ENCODE results near the gene BARHL1.

The BARHL1 gene

DNA sequence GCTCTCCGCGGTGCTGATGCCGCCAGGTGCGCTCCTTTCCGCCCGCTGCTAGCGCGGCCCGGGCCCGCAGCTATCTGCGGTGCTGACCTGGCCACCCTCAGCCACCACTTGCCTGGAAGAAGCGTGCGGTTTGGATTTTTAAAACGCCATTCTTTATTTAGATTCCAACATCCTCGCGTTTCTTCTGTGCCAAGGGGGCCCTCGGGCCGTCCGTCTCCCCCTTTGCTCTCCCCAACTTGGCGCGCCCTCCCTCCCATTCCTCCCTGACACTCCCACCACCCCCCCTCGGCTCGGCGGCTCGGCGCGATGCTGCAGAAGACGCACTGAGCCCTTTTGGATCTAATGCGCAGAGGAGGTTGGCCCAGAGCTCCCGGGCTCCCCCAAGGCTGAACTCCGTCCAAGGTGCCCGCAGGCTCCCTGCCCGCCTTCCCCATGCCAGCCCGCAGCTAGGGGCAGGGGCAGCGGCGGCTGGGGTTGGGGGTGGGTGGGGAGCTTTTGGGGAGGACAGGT is at the start of gene BARHL1:
Gene BARHL1 (plus strand): TSS at position 331 of the 510 bp plus-strand sequence. CDS start 192 bp downstream, outside the sequence.
- DNase-seq: no peak

- DNase-seq: no peak
Measured at GRCh38 chr9:132534832-132535231, 47.6 kb upstream of the BARHL1 start.

- no peak for DNase-seq
Measured at GRCh38 chr9:132536124-132536523, 46.3 kb upstream of the BARHL1 start.

DNA sequence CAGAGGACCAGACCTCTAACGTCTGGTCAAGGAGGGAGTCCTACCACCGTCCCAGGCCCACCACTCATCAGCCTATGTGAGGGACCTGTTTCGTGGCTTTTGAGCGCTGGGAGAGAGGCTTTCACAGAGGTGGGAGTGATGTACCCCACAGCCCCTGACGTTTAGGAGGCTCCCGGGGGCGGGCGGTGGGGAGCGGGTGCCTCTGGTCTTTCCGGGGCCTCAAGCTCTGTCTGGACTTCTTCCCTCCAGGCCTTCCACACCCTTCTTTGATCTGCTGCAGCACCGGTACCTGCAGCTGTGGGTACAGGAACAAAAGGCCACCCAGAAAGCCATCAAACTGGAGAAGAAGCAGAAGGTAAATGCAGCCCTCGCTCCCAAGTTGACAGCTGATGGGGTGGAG is 45.1 kb upstream of the BARHL1 start:
- DNase-seq: no peak

- no peak for DNase-seq
Measured at GRCh38 chr9:132538071-132538470, 44.3 kb upstream of the BARHL1 start.

DNA sequence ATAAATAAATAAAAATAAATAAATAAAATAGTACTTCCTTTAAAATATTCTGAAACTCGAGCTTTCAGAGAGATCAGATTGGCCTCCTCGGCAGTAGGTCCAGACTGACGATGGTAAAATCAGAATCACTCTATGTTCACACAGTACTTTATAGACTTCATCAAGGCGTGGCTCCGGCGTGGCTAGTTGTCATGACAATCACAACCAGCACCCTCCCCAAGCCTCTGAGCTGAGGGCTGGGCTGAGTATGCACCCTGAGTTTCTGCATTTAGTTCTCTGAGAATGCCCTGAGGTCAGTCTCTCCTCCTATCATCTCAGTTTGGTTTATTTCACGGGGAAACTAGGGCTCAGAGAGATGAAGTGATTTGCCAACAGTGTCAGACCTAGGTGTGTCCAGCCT is 43.3 kb upstream of the BARHL1 start:
- DNase-seq: no peak

DNA sequence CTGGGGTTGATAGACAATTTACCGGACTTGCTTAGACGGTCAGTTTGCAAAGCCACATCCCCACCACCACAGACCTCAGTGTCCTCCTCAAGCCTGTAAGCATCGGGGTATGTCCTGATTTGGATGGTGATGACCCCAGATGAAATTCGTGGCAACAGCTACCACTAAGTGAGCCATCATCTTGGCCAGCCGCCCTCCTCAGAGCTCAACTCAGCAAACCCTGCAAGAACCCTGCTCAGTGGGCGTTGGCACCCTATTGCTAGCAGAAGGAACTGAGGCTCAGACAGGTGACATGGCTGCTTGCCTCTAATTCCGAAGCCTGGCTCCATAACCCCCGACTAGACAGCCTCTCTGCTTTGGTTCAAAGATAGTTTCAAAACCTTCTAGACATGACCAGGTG is 41.4 kb upstream of the BARHL1 start:
- DNase-seq: no peak

GRCh38 chr9:132541870-132542830 is 40.3 kb upstream of the BARHL1 start:
- peak in 1 of 2 experiments; percentile 33 for DNase-seq

DNA sequence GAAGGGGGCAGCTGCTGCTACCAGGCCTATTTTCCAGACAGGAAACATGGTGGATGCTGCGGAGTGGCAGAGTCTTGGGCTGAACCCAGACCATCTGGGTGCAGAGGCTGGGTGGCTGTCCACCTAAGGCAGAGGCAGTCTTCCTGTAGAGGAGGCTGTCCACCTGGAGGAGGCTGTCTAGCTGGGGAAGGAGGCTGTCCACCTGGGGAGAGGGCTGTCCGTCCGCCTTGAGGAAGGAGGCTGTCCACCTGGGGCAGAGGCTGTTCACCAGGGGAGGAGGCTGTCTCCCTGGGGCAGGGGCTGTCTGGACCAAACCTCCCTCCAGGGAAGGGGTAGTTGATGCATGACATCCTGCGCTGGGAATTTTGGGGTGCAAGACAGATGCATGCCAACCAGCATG is 39.2 kb upstream of the BARHL1 start:
- DNase-seq: no peak

GRCh38 chr9:132543960-132544359 is 38.4 kb upstream of the BARHL1 start:
- no peak for DNase-seq

GRCh38 chr9:132545578-132545977 is 36.8 kb upstream of the BARHL1 start:
- DNase-seq: no peak

GRCh38 chr9:132546148-132547051 is 36.0 kb upstream of the BARHL1 start:
- peak; percentile 84 to 92 for DNase-seq

DNA sequence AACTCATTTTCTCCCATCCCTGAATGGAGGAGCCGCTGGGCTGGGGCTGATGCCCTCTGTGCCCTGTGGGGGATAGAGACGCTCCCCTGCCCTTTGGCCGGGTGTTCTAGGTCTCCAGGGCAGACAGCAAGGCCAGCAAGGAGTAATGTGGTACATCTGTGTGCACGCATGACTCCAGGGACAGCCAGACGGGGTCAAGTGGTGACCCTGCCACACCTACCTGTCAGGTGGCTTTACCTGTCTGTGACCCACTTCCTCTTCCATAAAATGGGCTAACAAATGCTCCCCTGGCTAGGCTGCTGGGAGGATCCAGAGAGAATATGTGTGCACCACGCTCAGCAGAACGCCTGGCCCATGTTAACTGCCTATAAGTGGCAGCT is 35.4 kb upstream of the BARHL1 start:
- DNase-seq: no peak

DNA sequence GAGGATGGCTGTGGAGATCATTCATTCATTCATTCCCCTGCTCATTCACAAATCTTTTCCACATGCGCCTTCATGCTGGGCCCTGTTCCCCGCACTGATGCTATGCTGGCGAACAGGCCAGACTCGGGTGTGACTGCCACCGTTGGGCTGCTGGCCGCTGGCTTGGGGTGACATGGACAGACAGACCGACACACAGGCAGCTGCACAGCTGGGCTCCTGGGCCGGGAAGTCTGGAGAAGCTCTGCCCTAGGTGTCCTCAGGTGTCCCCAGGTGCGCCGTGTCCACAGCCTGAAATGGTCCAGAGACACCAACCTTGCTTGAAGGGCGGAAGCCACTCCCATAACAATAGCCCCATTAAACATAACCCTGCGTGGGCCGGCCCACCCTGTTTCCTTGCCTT is 35.0 kb upstream of the BARHL1 start:
- DNase-seq: no peak

DNA sequence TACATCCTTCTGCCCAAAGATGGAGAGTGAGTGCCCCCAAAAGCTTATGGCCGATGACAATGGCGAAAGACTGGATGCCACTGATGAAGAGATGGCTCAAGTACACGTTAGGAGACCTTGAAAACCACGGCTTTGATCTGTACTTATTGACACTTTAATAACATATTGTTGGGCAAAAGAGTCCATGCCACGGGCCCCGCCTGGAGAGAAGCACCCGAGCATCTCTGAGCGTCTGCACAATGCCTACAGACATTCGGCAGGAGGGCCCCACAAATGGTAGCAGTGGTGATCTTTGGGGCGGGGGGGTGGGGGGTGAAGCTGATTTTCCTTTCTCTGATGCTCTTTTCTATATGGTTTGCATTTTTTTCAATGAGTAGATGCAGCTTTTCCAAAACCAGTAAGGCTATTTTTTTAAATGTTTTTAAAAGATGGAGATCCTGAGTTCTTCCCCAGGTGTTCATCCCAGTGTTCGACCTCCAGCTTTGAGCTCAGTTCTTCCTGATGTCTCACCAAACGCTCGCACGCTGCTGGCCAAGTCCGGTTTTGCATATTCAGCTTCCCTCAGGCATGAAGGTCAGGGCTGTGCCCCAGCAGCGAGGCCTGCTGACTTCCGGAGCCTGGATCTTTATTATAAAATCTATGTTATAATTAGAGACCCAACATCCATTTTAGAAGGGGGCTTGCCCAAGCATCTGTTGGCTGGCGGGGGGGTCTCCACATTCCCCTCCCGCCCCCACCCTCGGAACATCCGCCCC is 34.3 kb upstream of the BARHL1 start:
- DNase-seq: peak in 1 of 2 experiments; percentile 33

- DNase-seq: peak in 1 of 2 experiments; percentile 46
Measured at GRCh38 chr9:132548751-132549640, 33.4 kb upstream of the BARHL1 start.

DNA sequence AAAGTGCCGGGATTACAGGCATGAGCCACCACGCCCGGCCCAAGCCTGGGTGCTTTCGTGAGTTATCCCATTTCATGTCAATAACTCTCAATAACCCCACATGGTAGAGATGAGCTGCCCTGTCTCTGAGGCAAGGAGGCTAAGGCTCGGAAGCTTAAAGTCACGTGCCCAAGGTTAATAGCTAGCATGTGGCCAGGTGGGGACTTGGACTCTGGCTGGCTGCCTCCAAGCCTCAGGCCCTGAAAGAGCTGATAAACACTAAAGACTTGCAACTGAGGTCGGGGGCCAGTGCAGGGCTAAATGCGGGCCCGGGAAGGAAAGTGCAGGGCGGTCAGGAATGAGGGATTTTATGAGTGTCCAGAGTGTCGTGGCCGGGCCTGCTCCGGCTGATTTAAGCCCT is 30.9 kb upstream of the BARHL1 start:
- DNase-seq: no peak

GRCh38 chr9:132552041-132552440 is 30.4 kb upstream of the BARHL1 start:
- DNase-seq: no peak

DNA sequence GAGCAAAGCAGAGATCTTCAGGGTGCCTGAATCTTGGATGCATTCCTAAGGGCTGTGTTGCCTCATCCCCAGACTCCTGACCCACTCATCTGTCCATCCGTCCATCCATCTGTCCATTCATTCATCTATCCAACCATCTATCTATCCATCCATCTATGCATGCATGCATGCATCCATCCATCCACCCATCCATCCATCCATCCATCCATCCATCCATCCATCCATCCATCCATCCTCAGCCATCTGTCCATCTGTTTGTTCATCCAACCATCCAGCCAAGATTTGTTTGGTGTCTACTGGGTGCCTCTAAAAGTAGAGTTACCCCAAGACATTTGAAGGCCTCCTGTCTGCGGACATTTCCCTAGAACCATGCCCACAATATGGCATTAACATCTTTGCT is 27.7 kb upstream of the BARHL1 start:
- no peak for DNase-seq

DNA sequence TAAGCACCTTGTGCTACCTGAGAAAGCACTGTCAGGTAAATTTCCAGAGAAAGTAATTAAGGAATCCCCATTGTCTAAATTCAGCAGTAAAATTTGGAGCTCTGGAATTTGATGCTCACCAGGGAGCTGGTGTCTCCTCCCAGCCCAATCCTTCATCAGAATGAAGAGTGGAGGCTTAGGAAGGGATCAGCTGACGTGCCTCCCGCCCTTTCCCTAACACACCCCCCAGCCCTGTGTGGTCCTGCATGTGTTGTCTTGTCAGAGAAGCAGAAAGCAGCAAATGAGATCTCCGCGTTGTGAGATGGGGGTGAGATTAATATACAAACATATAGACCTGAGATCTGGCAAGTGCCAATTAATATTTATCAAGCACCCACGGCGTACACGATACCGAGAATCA is 26.9 kb upstream of the BARHL1 start:
- DNase-seq: no peak

DNA sequence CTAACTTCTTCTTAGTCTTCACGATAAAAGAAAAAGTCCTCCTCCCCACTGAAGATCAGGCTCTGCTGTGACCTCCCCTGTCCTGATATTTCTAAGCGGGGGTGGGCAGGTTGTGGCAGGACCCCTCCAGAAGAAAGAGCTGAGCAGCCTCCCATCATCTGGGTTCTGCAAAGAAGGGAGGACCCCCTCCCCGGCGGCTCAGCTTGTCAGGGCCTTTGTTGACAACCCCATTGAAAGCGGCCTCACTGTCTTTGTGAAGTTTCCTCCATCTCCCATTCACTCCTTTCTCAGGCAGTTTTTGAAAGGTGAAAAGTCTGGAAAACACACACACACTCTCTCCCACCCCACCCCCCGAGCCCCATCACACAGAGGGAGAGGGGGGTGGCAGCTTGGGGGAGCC is 26.2 kb upstream of the BARHL1 start:
- no peak for DNase-seq

GRCh38 chr9:132556714-132557113 is 25.7 kb upstream of the BARHL1 start:
- DNase-seq: no peak
